IMR-90 (cell line): ENCODE data around the gene PCARE. TPM values are rescaled to one million over a fixed set of nuclear protein-coding genes. Genes with fewer than 3 reads are reported as not detected.

Source experiments
- ATAC-seq: fragments of 200-7000 bp; cut with Tn5 transposase; 2 replicates; pipeline ENCODE4 v1.9.1; 2020; ENCODE audit warnings: low read depth, mild to moderate bottlenecking, moderate library complexity
- BruUV-seq: library from RNA; stranded (reverse); fragments of 400-500 nt; replicated peaks from 2 replicates; lab custom pipeline; 2021; lab: Mats Ljungman, UMichigan
- CTCF ChIA-PET: fragments of 300-600 bp; formaldehyde crosslinking; extraction: SDS; loops from one replicate; lab custom pipeline; 2021; ENCODE audit warnings: antibody characterized with exemption; lab: Yijun Ruan, JAX
- POLR2A ChIA-PET: fragments of 300-600 bp; sonication (Branson Sonifier 250); formaldehyde crosslinking; loops from one replicate; lab custom pipeline; 2022; ENCODE audit warnings: antibody characterized with exemption; ENCODE audit not compliant: unreplicated experiment; lab: Charles Lee
- DNase-seq: peaks from one replicate; pipeline ENCODE4 v3.0.0; 2013
- H2AFZ ChIP-seq: replicated peaks from 2 replicates; pipeline ENCODE3; 2013; ENCODE audit warnings: low read length, mild to moderate bottlenecking; ENCODE audit not compliant: poor library complexity
- H2AK5ac ChIP-seq: 2 replicates; pipeline ENCODE4 v1.6.1; 2013; ENCODE audit warnings: low read depth, low read length, inconsistent platforms
- H2AK9ac ChIP-seq: replicated peaks from 2 replicates; pipeline ENCODE3; 2013; ENCODE audit warnings: mild to moderate bottlenecking, low read depth, low read length, moderate library complexity; ENCODE audit not compliant: poor library complexity
- H2BK120ac ChIP-seq: 2 replicates; pipeline ENCODE4 v1.6.1; 2013; ENCODE audit warnings: low read depth, low read length, inconsistent platforms
- H2BK15ac ChIP-seq: 3 replicates; pipeline ENCODE4 v1.6.1; 2013; ENCODE audit warnings: low read depth, low read length, inconsistent platforms
- H2BK20ac ChIP-seq: 2 replicates; pipeline ENCODE4 v1.6.1; 2013; ENCODE audit warnings: low read depth, mild to moderate bottlenecking, inconsistent platforms, low read length, moderate library complexity
- H2BK5ac ChIP-seq: 2 replicates; pipeline ENCODE4 v1.6.1; 2013; ENCODE audit warnings: mild to moderate bottlenecking, low read depth, low read length, inconsistent platforms; ENCODE audit not compliant: poor library complexity, severe bottlenecking
- H3K14ac ChIP-seq: replicated peaks from 2 replicates; pipeline ENCODE4 v1.6.1; 2013; ENCODE audit warnings: low read depth, low read length, inconsistent platforms
- H3K18ac ChIP-seq: 2 replicates; pipeline ENCODE4 v1.6.1; 2013; ENCODE audit warnings: low read depth, low read length, control low read depth
- H3K23ac ChIP-seq: 2 replicates; pipeline ENCODE4 v1.6.1; 2013; ENCODE audit warnings: low read depth, low read length, inconsistent platforms
- H3K27ac ChIP-seq: 2 replicates; pipeline ENCODE4 v1.5.1; 2013; ENCODE audit warnings: mild to moderate bottlenecking, control low read depth, low read length; ENCODE audit not compliant: insufficient read depth
- H3K27me3 ChIP-seq: 2 replicates; pipeline ENCODE4 v1.6.1; 2013; ENCODE audit warnings: low read length; ENCODE audit not compliant: control insufficient read depth, insufficient read depth
- H3K36me3 ChIP-seq: 2 replicates; pipeline ENCODE4 v1.6.1; 2013; ENCODE audit warnings: low read length, mixed read lengths; ENCODE audit not compliant: control insufficient read depth, insufficient read depth
- H3K4ac ChIP-seq: 2 replicates; pipeline ENCODE4 v1.6.1; 2013; ENCODE audit warnings: low read depth, low read length, inconsistent platforms
- H3K4me1 ChIP-seq: 2 replicates; pipeline ENCODE4 v1.6.1; 2013; ENCODE audit warnings: low read length, mixed read lengths; ENCODE audit not compliant: control insufficient read depth, insufficient read depth
- H3K4me2 ChIP-seq: 2 replicates; pipeline ENCODE4 v1.6.1; 2013; ENCODE audit warnings: low read depth, mild to moderate bottlenecking, control low read depth, low read length, moderate library complexity
- H3K4me3 ChIP-seq: 2 replicates; pipeline ENCODE4 v1.5.1; 2013; ENCODE audit warnings: low read depth, mild to moderate bottlenecking, control low read depth, low read length, moderate library complexity; ENCODE audit not compliant: insufficient read depth
- H3K56ac ChIP-seq: 2 replicates; pipeline ENCODE4 v1.6.1; 2013; ENCODE audit warnings: low read length, inconsistent platforms; ENCODE audit not compliant: insufficient read depth; ENCODE audit errors: extremely low read depth
- H3K79me1 ChIP-seq, 2 experiments: 2 replicates each; pipeline ENCODE4 v1.6.1; 2013; ENCODE audit warnings: low read length in 2 of 2, inconsistent platforms in 1 of 2, low read depth in 1 of 2
- H3K9ac ChIP-seq: 2 replicates; pipeline ENCODE4 v1.6.1; 2013; ENCODE audit warnings: low read depth, low read length, control low read depth
- H3K9me1 ChIP-seq: 2 replicates; pipeline ENCODE4 v1.6.1; 2013; ENCODE audit warnings: low read length, inconsistent platforms; ENCODE audit not compliant: insufficient read depth
- H3K9me3 ChIP-seq: 2 replicates; pipeline ENCODE4 v1.6.1; 2013; ENCODE audit warnings: low read length; ENCODE audit not compliant: control insufficient read depth, insufficient read depth
- H4K20me1 ChIP-seq: 2 replicates; pipeline ENCODE4 v1.6.1; 2013; ENCODE audit warnings: low read length, inconsistent platforms; ENCODE audit not compliant: insufficient read depth
- H4K5ac ChIP-seq: 2 replicates; pipeline ENCODE4 v1.6.1; 2013; ENCODE audit warnings: mild to moderate bottlenecking, low read depth, low read length, control low read depth
- H4K8ac ChIP-seq, 2 experiments: 2 replicates each; pipeline ENCODE4 v1.6.1; 2013; ENCODE audit warnings: low read depth in 2 of 2, low read length in 2 of 2, control low read depth in 1 of 2, inconsistent platforms in 1 of 2
- H4K91ac ChIP-seq: 2 replicates; pipeline ENCODE4 v1.6.1; 2013; ENCODE audit warnings: low read depth, low read length, inconsistent platforms; ENCODE audit not compliant: insufficient read depth
- CEBPB ChIP-seq: IDR thresholded peaks from 2 replicates; pipeline ENCODE4 v1.6.1; 2012; ENCODE audit warnings: low read depth, low read length, improper control_type of control experiment
- RFX5 ChIP-seq: IDR thresholded peaks from 2 replicates; pipeline ENCODE4 v1.8.0; 2012; ENCODE audit warnings: low read depth, mild to moderate bottlenecking, low read length, moderate library complexity
- WGBS, 2 experiments: methylation state at CpG; one replicate each; pipeline versions ENCODE4 v1.1.5 to v1.1.7; 2013; ENCODE audit warnings: missing lambda C conversion rate in 2 of 2; ENCODE audit not compliant: insufficient read length in 1 of 2; ENCODE audit errors: extremely low coverage in 2 of 2; 5-methylcytosine and 5-hydroxymethylcytosine counted together
- dilution Hi-C: fragments of 300-500 bp; cut with HindIII; formaldehyde crosslinking; loops from one replicate; pipeline ENCODE4 v1.14.3; 2018; ENCODE audit warnings: low sequenced_read_pairs; ENCODE audit not compliant: unreplicated experiment
- in situ Hi-C: fragments of 300-500 bp; cut with MboI; formaldehyde crosslinking; loops from 3 replicates; pipeline ENCODE4 v1.14.3; 2019; ENCODE audit warnings: low sequenced_read_pairs, inconsistent platforms, mixed read lengths
- intact Hi-C: fragments of 100-400 bp; cut with micrococcal nuclease; formaldehyde crosslinking; loops from 2 replicates; pipeline ENCODE4 v1.10.0; 2022
- polyA plus RNA-seq, 3 experiments: library from polyadenylated mRNA; depleted of rRNA; stranded (reverse); fragments of >200 nt; gene quantifications; 2 replicates each; pipeline ENCODE4 v1.2.3, GENCODE V29; 2012; ENCODE audit warnings: low replicate concordance in 1 of 3
- total RNA-seq: library from RNA; depleted of rRNA; stranded (reverse); fragments of >200 nt; gene quantifications from 2 replicates; pipeline ENCODE4 v1.2.3, GENCODE V29; 2012; rRNA removed

The PCARE gene
- total and polyA plus RNA-seq, 2 of the 4 experiments (the other 2 are of a cell fraction) = not detected

- H3K23ac ChIP-seq = no peak overlapping the region
- CTCF ChIA-PET = no interaction called here
- POLR2A ChIA-PET = no interaction called here
- no peak overlapping the region for H2AK5ac ChIP-seq
- H3K4me2 ChIP-seq = no peak overlapping the region
- H3K27ac ChIP-seq = no peak overlapping the region
- no peaks in the 10 kb centered on the region; the same call in 1 of the 2 replicates for H4K20me1 ChIP-seq
- intact Hi-C loops (no loop called here), in situ Hi-C loops (no loop called here), dilution Hi-C loops (no loop called here)
- peaks cover 4% of the 10 kb centered on the region; the same call in 1 of the 2 replicates for H3K27me3 ChIP-seq
- H2BK5ac ChIP-seq = no peak overlapping the region
- no CpG with 5 or more reads among the region's 9 CpGs for WGBS, 2 experiments
- H4K8ac ChIP-seq = no peak overlapping the region
- H3K4me3 ChIP-seq = no peak overlapping the region
- H3K79me1 ChIP-seq = no peaks in the 10 kb centered on the region
- no peak overlapping the region for H3K56ac ChIP-seq
- no peak overlapping the region for H3K4ac ChIP-seq
- no peak overlapping the region for H4K91ac ChIP-seq
- no peak overlapping the region for H2BK120ac ChIP-seq
- no peak overlapping the region for H3K14ac ChIP-seq
- no peak overlapping the region; the same call in 1 of the 2 replicates for H4K5ac ChIP-seq
- no peak overlapping the region for H2BK20ac ChIP-seq
- peak overlapping the region; percentile 58 for H2AFZ ChIP-seq
- peaks cover 18% of the 10 kb centered on the region for H3K4me1 ChIP-seq
- no peak overlapping the region; the same call in 1 of the 2 replicates for H3K18ac ChIP-seq
- H2AK9ac ChIP-seq = no peak overlapping the region
- TF ChIP-seq RFX5 = no peak
- TF ChIP-seq CEBPB = peak; percentile 7; the same call in 1 of the 2 replicates
- H3K9ac ChIP-seq = no peak overlapping the region
- DNase-seq (no peak), ATAC-seq (peak; percentile 16; the same call in 1 of the 2 replicates)
- H3K9me3 ChIP-seq = no peaks in the 10 kb centered on the region
- no peak overlapping the region for H2BK15ac ChIP-seq
- BruUV-seq = no TSS peak
- no peaks in the 10 kb centered on the region for H3K36me3 ChIP-seq
- H3K9me1 ChIP-seq = peaks cover 9% of the 10 kb centered on the region
Measured at GRCh38 chr2:29012211-29012681, 62.1 kb downstream of the PCARE start.

Other genes starting within 250 kb of the PCARE start
- 5.7 and 11.1 TPM in 2 replicates for gene TRMT61B, start 204.2 kb downstream of the PCARE start, total RNA-seq
- gene TRMT61B, start 204.2 kb downstream of the PCARE start, polyA plus RNA-seq (2012; rRNA removed) = 4.9 and 6.6 TPM in 2 replicates
- 220 and 300 TPM in 2 replicates for gene WDR43, start 179.9 kb downstream of the PCARE start, total RNA-seq
- gene WDR43, start 179.9 kb downstream of the PCARE start, polyA plus RNA-seq (2012; rRNA removed) = 37.7 and 40.3 TPM in 2 replicates
- gene TOGARAM2, start 93.2 kb downstream of the PCARE start, total RNA-seq = under 0.01 and 0.28 TPM in 2 replicates
- 0.32 and 0.38 TPM in 2 replicates for gene TOGARAM2, start 93.2 kb downstream of the PCARE start, polyA plus RNA-seq (2012; rRNA removed)
- 64.2 and 66.3 TPM in 2 replicates for gene CLIP4, start 40.9 kb upstream of the PCARE start, total RNA-seq
- gene CLIP4, start 40.9 kb upstream of the PCARE start, polyA plus RNA-seq (2012; rRNA removed) = 26.8 and 29.7 TPM in 2 replicates